RCC 7860 (cell line): ENCODE data around the gene NTRK2.
A peak's percentile ranks its signal among the peaks of the same experiment; 100 is the strongest.

Source experiments
- DNase-seq: peaks from one replicate; pipeline ENCODE4 v3.0.0-alpha.2; 2015; ENCODE audit warnings: low spot score
- FAIRE-seq: peaks from 2 replicates; lab custom pipeline; 2012; peaks lifted over from hg19 to GRCh38; lab: Jason Lieb, UNC

The NTRK2 gene

DNA sequence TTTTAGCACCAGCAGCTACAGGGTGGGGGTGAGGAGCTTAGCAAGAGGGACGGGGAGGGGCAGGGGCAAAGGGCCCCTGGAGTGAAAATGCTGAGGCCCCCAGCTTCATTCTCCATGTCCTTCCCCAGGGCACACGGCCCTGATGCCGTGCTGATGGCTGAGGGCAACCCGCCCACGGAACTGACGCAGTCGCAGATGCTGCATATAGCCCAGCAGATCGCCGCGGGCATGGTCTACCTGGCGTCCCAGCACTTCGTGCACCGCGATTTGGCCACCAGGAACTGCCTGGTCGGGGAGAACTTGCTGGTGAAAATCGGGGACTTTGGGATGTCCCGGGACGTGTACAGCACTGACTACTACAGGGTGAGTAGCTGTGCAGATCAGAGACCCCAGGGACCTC, 285.6 kb downstream of the NTRK2 start:
- DNase-seq: no peak
- FAIRE-seq: no peak

DNA sequence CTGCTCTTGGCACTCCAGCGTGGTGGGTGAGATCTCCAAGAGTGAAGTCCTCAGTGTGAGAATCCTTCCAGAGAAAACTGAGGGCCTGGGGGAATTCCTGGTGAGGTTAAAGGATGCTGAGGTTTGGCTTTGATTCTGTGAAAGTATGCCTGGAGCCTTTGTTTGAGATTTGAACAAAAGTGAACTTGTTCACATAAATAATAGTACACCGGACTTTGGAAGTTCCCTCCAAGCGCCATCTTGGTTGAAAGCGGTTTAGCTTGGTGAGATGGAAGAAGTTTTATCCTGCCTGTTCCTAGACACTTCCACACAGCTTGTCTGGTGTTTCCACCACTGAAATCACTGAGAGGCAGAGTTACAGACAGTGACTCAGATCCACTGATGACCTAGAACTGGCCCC, 286.4 kb downstream of the NTRK2 start:
- no peak for DNase-seq

DNA sequence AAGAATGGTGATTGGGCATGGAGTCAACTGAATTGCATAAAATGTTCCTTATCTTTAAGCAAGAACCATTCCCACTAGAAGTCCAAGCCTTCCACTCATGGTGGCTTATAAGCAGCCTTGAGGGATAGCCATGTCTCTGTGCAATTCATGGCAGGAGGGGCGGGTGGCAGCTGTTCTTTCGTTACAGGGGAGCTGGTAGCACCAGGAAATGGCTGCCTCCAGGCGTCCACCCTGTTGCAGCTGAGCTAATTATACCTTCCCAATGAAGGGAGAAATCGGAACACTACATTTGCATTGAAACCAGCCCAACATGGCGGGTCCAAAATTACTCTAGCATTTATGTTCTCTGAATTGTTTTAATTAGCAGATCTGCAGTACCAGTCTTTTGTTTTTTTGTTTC, 289.8 kb downstream of the NTRK2 start:
- FAIRE-seq (no peak), DNase-seq (no peak)

More for the DNA sequence above, 286.4 kb downstream of the NTRK2 start:
- FAIRE-seq: no peak

DNA sequence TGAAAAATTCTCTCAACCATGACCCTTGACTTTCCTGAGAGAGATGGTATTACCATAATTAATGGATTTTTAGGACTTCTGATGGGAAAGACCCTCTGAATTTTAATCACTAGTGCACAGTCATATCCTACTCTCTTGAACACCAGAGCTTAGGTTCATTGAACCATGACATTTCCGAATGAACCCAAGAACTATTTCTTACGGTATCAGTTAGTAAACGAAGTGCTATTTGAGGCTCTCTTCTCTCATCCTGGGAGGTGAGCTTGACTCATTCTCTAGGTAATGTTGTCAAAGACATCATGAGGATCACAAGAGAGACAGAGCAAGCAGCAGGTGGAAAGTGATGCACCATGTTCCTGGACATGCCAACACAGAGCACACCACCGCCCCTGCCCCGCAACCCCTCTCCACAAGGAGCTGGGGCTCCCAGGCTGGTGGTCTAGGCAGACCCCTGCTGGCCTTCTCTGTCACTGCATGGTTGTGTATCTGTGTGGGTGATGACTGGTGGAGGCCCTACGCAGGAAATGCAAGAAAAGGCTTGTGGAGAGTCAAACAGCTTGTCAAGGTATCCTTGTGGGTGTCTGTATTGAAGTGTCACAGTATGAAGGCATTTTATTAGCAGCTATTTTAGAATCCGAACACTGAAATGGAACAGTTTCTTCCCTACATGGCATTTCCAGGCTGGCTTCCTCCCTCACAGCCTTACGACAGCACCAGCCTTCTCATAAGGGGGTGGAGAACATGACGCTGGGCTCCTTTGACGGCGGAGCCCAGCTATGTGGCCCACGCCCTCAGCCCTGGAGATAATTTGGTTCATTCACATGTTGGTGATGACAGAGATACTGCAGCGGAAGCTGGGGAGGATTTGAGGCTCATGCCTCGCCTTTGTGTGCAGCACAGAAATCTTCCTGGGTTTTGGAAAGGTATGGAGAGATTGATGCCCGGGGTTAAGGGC, 297.6 kb downstream of the NTRK2 start:
- FAIRE-seq: no peak
- DNase-seq: no peak

DNA sequence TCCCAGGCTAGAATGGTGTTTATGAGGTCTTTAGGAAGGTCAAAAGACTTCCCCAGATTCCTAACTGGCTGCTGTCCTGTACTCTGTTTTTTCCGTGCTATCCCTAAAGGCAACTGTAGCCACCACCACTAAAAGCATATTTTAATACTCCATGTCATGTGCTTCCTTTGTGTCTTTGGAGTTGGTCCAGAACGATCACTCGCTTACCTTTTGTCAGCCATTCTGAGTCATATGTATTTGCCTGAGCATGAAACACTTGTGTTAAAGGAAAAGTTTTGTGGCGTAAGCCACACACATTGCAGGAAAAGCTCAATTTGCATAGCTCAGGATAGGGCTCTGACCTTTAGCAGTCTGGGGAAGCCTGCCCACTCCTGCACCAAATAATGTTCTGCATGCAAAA, 299.6 kb downstream of the NTRK2 start:
- no peak for FAIRE-seq
- DNase-seq: peak; percentile 6

DNA sequence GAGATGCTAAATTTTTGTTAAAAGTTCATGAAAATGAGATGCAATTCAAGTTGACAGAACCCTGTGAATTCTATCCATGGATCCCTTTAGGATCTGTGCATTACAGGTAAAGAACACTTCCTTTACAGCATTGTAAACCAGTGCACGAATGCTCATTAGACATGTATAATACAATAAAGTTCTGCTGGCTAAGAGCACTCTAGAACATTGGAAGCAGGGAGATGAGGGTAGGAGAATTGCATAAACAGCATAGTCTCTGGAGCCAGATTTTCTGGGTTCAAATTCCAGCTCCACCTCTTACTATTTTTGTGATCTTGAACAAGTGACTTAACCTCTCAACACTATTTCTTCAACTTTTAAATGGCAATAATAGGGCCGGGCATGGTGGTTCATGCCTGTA, 300.2 kb downstream of the NTRK2 start:
- DNase-seq: no peak
- no peak for FAIRE-seq

DNA sequence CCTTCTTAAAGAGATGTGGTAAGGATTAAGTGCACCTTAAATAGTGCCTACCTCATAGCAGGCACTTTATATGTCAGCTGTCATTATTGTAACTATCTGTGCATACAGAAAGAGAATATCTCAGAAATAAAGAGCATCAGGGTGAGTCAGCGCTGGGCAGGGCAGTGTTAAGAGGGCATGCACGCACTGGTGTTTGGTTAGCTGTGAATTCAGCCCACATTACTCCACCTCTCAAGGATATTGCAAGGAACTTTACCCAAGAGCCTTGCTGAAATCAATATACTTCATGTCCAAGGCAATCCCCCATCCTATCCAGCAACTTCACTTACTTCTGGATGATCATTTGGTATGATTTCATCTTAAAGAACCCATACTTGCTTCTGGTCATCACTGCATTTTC, 300.9 kb downstream of the NTRK2 start:
- no peak for FAIRE-seq

DNA sequence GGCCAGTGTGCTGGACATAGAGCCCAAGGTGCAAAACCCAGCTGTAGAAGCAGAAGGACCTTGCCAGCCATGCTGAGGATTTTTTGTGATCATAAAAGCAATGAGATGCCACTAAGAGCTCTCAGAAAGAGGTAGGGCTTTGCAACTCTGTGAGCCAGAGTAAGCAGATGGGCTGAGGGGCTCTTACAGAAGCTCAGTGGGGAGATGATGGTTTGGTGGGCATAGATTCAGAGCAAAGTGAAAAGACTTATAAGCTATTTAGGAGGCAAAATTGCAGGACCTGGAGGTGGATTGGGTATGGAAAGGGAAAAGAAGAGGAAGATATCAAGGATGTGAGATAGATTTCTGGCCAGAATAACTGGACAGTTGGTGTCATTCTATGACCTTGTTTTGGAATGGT, 302.0 kb downstream of the NTRK2 start:
- no peak for FAIRE-seq
- DNase-seq: no peak

More for the DNA sequence above, 300.9 kb downstream of the NTRK2 start:
- DNase-seq: no peak

DNA sequence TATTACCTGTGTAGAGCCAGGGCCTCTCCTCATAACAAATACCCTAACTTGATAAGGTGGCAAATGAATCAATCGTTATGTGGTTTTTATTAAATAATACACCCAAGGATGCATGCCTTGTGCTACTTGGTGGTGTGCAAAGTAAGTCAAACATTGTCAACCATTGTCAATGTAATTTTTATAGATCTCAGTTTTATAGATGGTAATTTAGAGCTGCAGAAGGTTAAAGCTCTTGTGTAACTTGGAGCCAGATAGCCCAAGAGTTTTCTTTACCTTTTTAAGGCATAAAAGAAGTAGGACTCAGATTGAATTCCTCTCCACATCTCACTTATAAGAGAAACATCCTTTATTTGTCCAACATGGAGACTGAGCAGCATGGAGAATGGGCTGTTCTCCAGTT, 304.7 kb downstream of the NTRK2 start:
- FAIRE-seq (no peak), DNase-seq (no peak)

DNA sequence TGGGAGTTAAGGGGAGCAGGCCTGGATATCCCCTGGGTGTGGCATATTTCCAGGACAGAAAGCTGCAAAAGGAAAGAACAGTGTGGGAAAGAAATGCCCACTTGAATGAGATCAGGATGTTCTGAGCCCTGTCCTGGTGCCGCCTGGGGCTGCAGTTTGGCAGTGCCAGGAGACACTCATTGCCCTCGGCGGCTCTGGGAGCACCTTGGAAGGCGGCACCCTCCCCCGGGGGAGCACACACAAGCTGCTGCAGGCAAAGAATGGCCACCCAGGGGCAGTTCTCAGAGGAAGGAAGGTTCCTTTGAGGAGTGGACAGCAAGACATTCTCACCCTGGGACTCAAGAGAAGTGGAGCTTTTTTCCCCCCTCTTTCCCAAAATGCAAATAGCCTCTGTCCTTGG, 305.3 kb downstream of the NTRK2 start:
- no peak for FAIRE-seq
- no peak for DNase-seq

DNA sequence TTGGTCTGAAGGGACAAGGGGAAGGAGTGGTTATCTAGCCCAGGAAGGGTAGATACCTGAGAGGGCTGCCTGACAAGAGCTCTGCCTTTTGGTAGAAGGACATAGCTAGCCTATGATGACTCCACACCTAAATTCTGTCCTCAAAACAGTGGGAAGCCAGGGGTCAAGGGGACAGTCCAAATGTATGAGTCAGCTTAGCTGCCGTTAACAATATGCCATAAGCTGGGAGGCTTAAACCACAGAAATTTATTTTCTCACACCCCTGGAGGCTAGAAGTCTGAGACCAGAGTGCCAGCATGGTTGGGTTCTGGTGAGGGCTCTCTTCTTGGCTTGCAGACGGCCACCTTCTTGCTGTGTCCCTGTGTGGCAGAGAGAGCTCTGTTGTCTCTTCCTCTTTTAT, 306.4 kb downstream of the NTRK2 start:
- DNase-seq: peak; percentile 30
- no peak for FAIRE-seq

DNA sequence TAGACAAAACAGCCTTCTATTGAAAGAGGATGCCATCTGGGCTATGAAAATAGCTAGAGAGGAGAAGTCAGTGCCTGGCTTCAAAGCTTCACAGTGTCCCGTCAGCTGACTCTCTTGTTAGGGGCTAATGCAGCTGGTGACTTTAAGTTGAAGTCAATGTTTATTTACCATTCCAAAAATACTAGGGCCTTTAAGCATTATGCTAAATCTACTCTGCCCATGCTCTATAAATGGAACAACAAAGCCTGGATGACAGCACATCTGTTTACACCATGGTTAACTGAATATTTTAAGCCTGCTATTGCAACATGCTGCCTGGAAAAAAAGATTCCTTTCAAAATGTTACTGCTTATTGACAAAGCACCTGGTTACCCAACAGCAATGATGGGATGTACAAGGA, 309.1 kb downstream of the NTRK2 start:
- no peak for FAIRE-seq
- DNase-seq: no peak

DNA sequence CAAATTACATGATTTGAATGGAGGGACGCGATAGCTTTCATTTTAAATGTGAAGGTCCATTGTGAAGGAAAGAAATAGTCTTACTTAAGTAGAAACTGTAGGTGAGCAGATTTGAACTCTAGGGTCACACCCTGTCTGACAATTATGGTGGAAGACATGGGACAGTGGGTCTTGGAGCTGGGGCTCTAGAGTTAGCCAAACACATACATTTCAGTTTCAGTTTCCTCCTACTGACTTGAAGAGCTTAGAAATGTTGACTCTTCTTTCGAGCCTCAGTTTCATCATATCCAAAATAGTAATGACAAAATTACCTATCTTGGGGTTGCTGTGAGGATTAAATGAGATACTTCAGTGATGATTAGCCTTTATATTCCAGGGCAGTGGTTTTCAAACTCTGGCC, 314.2 kb downstream of the NTRK2 start:
- FAIRE-seq: no peak

DNA sequence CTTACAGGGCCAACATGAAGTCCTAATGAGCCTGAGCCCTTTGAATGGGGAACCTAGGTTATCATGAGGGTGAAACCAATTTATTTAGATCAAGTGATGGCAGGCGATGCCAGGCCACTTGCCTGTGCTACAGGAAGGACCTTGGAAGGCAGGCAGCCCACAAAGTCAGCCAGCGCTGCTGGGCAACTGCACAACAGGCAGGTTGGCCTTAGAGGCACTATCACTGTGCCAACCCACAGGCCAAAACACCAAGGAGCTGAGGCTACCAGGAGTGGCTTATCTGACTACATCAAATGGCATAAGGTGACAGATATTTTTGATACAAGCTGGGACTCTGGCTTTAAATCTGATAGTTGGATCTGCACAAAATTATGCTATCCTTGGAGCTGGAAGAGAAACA, 319.1 kb downstream of the NTRK2 start:
- no peak for DNase-seq
- no peak for FAIRE-seq

More for the DNA sequence above, 314.2 kb downstream of the NTRK2 start:
- no peak for DNase-seq

DNA sequence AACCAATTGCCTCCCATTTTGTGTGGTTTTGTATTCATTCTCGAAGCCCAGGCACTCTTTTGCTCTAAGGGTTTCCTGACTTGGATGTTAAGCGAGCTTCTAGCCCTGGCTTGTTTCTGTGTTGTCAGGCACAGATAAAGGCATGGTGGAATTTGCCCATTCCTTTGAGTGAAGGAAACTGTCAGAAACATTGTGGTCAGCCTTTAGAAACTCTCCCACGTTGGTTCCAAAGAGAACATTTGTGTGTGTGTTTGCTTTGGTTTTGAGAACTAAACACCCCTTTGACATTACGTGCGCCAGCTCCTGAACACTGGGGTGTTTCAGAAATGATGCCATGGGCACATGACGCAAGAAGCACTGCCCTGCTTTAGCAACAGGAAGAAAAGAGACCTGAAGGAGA, 320.9 kb downstream of the NTRK2 start:
- no peak for DNase-seq
- no peak for FAIRE-seq

DNA sequence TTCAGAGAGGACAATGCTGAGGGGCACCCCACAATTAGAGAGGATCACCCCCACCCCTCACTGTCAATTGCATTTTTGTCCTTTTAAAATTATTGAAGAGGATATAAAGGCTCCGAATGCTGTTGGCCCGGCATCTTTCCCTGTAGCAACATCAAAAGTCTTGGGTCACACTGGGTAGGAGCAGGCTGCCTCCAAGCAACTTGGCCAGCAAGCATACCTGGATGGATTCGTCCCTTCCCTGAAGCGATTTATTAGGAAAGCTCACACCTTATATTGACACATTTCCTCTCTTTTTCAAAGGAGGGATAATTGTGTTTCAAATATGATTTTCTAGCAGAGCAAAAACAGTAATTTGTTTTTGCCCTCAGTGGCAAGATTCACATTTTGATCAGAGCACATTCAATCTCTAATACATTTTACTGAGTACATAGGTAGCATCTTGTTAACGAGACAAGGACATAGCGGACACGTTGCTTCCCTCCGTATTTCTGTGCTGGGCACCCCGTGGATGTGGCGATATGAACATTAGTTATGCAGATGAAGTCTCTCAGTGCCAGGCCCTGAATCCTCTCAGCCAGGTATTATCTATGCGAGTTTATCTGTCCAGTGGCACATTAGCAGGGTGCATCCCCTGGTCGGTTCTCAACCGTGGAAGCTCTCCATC, 321.5 kb downstream of the NTRK2 start:
- no peak for DNase-seq
- no peak for FAIRE-seq

DNA sequence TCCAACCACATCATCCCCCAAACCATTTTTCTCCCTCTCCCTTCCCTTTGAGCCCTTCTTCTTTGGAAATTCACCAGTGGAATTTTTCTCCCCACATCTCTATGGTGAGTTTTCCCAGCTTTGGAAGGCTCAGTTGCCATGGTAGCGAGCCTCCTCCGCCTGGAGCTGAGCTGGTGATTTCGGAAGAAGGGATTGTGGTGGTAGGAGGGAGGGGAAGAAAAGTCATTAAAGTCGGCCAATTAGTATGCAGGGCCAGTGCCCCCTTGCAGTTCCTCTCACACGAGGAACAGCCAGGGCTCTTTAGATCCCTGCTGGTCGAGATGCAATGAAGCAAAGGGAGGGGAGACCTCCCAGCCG, 322.0 kb downstream of the NTRK2 start:
- DNase-seq (no peak), FAIRE-seq (no peak)

DNA sequence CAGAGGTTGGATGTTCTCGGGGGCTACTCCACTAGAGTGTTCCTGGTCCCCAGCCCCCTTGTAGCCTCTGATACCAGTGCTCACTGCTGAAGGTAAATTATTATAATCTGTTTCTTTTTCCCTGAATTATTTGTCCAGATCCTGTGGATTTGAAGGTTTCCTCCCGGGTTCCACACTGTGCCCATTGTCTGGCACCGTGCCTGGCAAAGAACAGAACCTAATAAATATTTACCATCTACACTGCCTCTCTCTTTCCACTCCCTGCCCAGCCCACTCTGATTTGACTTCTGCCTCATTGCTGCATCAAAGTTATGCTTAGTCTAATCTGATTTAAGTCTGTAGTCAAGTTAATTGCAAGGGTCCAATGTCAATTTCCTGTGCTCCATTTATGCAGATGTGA, 322.9 kb downstream of the NTRK2 start:
- DNase-seq (no peak), FAIRE-seq (no peak)

DNA sequence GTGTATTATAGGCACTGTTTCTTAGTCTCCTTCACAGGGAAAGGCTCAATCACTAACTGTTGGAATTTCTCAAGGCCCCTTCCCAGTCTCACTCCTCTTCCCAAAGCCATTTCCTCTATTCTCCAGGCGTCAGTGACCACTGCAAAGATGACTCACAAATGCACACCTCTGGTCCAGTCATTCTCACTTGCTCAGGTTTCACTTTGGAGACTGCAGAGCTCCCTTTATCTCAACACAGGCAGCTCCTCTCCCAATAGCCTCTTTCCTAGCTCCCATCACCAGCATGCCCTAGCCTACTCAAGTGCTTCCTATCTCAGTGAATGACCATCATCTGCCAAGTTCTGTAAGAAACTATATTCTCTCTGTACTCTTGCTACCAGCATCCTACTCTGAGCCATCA, 323.6 kb downstream of the NTRK2 start:
- FAIRE-seq (no peak), DNase-seq (no peak)

DNA sequence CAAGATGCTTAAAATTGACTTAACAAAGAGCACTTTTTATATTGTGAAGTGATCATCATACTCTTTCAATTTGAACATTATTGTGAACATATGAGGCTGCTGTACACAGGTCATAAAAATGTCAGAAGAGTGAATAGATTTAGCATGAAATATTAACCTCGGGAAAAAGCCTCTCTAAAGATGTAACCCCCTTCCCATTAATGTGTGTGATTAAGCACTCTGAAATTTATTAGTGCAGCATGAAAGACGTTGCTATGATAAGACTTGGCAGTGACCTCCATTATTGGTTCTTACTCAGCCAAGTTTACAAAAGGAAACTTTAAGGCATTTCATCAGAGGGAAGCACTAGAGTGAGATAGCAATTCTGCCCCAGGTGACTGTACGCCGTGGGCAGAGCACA, 326.5 kb downstream of the NTRK2 start:
- no peak for DNase-seq

DNA sequence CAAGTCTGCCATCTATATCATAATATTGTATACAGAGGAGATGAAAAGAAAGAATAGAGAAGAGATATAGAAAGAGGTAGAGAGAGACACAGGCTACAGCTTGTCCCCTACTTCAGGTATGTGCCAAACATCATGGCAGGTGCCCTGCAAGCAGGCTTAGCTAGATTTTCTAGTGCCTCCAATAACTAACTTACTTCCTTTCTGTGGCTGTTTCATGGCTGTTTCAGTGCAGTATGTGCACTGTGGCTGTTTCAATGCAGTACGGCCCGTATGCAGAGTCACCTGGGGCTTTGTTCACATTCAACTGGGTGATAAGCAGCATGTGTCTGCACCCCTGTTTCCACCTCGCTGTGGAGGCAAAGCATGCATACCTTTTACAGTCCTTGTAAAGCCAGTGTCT, 327.2 kb downstream of the NTRK2 start:
- DNase-seq (no peak), FAIRE-seq (no peak)

More for the DNA sequence above, 326.5 kb downstream of the NTRK2 start:
- FAIRE-seq: no peak

DNA sequence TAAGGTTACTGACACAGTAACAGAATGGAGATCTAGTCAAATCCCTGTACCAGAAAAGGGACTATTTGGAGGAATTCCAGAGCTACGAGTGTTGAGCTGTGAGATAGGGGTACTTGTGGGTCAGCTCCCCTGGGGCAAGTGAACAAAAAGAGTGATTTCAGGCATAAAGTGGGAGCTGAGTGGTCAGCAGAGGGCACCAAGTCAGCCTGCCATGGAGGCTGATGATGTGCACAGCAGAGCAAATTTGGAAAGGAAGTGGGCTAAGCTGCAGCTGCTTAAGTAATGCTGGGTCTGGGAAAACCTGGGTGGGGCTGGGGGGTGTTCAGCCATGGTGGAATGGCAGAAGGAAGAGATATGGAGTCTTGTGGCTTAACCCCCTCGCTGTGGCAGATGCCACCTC, 327.9 kb downstream of the NTRK2 start:
- FAIRE-seq (no peak), DNase-seq (no peak)
